GM19023 (cell line): ENCODE data around the gene CORO2B.

Experiments
- ATAC-seq: cut with Tn5 transposase; IDR thresholded peaks from one replicate; pipeline ENCODE4 v1.9.1; 2021; ENCODE audit warnings: mild to moderate bottlenecking, moderate library complexity; ENCODE audit not compliant: unreplicated experiment

Gene CORO2B

GRCh38 chr15:68764090-68764489 is 185.3 kb downstream of the CORO2B start:
- no peak for ATAC-seq

DNA sequence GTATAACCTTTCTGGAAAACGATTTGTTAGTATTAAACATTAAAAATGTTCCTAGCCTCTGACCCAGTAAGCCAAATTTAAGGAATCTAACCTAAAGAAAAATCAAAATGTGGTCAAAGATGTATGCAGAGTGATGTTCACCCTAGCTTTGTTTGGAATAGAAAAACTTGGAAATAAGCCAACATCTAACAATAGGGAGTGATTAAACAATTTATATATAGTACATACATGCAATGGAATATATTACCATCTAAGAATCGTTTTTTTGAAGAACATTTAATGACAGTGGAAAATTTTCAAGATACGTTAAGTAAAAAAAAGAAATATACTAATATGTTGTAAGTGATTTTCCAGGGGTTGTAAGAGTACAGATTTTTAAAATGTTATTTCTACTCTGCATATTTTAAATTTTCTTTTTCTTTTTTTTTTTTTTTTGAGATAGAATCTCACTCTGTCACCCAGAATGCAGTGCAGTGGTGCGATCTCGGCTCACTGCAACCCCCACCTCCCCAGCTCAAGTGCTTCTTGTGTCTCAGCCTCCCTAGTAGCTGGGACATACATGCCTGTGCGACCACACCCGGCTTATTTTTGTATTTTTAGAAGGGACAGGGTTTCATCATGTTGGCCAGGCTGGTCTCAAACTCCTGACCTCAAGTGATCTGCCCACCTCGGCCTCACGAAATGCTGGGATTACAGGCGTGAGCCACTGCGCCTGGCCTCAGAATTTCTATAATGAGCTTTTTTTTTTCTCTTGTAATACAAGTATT is 187.0 kb downstream of the CORO2B start:
- ATAC-seq = no peak

DNA sequence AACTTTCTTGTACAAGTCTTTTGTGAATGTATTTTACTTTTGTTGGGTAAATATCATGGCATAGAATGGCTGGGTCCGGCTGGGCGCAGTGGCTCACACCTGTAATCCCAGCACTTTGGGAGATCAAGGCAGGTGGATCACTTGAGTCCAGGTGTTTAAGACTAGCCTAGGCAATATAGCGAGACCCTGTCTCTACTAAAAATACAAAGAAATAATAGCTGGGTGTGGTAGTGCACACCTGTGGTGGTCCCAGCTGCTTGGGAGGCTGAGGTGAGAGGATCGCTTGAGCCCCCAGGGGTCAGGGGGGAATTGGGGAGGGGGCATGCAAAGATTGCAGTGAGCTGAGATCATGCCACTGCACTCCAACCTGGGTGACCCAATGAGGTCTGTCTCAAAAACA is 189.0 kb downstream of the CORO2B start:
- no peak for ATAC-seq

GRCh38 chr15:68768321-68768720 is 189.5 kb downstream of the CORO2B start:
- ATAC-seq = no peak

GRCh38 chr15:68769702-68770101 is 190.9 kb downstream of the CORO2B start:
- no peak for ATAC-seq

DNA sequence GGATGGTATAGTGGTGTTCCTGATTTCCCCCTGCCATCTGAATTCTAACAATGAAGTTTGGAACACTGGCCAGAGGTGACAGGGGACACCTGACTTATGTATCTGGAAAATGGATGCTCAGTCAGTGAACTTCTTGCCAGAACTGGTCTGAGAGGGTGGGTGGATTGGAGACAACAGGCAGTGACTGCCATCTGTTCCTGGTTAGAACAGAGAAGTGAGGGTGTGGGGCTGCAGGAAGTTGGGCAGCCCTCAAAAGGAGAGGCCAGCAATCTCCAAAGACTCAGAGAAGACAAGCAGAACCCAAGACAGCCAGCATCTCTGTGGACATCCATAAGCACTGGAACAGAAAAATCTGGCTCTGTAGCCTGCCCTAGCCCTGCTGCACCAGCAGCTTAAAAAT is 191.4 kb downstream of the CORO2B start:
- no peak for ATAC-seq

- ATAC-seq = no peak
Observed at GRCh38 chr15:68773036-68773435, 194.2 kb downstream of the CORO2B start.

DNA sequence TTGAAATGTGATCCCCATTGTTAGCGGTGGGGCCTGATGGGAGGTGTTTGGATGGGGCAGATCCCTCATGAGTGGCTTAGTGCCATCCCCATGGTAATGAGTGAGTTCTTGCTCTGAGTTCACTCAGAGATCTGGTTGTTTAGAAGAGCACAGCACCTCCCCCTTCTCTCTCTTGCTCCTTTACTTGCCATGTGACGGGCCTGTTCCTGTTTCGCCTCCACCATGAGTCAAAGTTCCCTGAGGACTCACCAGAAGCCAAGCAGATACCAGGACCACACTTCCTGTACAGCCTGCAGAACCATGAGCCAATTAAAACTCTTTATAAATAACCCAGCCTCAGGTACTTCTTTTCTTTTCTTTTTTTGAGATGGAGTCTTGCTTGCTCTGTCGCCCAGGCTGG is 195.3 kb downstream of the CORO2B start:
- no peak for ATAC-seq

GRCh38 chr15:68774521-68775235 is 195.9 kb downstream of the CORO2B start:
- no peak for ATAC-seq

GRCh38 chr15:68775236-68775577 is 196.4 kb downstream of the CORO2B start:
- no peak for ATAC-seq

- ATAC-seq = no peak
Observed at GRCh38 chr15:68775671-68776476, 197.1 kb downstream of the CORO2B start.

DNA sequence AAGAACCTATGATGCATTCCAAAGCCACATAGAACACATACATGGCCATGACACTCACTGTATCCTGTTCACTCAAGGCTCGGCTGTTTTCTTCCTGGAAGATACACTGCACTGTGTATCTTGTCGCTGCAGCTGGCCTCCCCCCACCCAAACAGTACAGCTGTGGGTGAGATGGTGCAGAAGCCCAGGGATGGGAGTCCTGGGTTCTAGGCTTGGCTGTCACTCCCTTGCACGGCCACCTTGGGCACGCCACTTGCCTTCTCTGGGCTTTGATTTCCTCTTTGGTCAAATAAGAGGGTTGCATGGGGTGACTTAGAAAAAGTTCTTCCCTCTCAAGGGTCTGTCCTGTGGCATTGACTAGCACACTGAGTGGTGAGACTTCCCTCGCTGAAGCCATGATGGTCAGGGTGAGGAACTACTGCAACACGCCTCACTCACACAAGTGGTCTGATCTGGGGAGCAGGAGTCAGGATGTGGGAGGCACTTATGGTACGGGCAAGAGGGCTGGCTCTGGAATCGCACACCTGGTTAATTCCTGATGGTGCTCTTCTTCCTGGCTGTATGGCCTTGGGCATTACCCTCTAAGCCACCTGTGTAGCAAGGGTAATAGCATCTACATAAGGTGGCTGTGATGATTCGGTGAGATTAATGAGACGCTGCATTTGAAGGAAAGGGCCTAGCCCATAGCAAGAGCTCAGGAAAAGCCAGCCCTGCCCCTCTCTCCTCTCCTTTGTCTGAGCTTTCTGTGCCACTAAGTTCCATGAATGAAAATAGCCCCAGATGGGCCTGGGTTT is 197.9 kb downstream of the CORO2B start:
- no peak for ATAC-seq
